Activated T-cell treated with anti-CD3 and anti-CD28 coated beads, Interleukin-2, amount 50 U/mL, for 1 hour (primary cell): ENCODE results near the gene HTD2.

Experiments
- DNase-seq: peaks from one replicate; pipeline ENCODE4 v3.0.0-alpha.2; 2020

Gene HTD2

GRCh38 chr3:58293516-58293915, 12.8 kb upstream of the HTD2 start:
- no peak for DNase-seq

- no peak for DNase-seq
Observed at GRCh38 chr3:58296269-58296668, 10.1 kb upstream of the HTD2 start.

GRCh38 chr3:58296843-58297242, 9.5 kb upstream of the HTD2 start:
- DNase-seq = no peak

- no peak for DNase-seq
Observed at GRCh38 chr3:58298190-58298589, 8.1 kb upstream of the HTD2 start.

- DNase-seq = no peak
Observed at GRCh38 chr3:58299075-58299474, 7.2 kb upstream of the HTD2 start.

- DNase-seq = no peak
Observed at GRCh38 chr3:58299839-58300516, 6.3 kb upstream of the HTD2 start.

- DNase-seq = peak; percentile 22
Observed at GRCh38 chr3:58307639-58308215, 1.4 kb downstream of the HTD2 start.

GRCh38 chr3:58308728-58309127, 2.4 kb downstream of the HTD2 start:
- DNase-seq = no peak

- DNase-seq = no peak
Observed at GRCh38 chr3:58317811-58318210, 11.5 kb downstream of the HTD2 start.

GRCh38 chr3:58321791-58322190, 15.5 kb downstream of the HTD2 start:
- no peak for DNase-seq

GRCh38 chr3:58322793-58323192, 16.5 kb downstream of the HTD2 start:
- no peak for DNase-seq

GRCh38 chr3:58323529-58324390, 17.4 kb downstream of the HTD2 start:
- DNase-seq = no peak

- no peak for DNase-seq
Observed at GRCh38 chr3:58324391-58325390, 18.4 kb downstream of the HTD2 start.

GRCh38 chr3:58325525-58325992, 19.2 kb downstream of the HTD2 start:
- DNase-seq = no peak

GRCh38 chr3:58326267-58326900, 20.1 kb downstream of the HTD2 start:
- no peak for DNase-seq

- DNase-seq = no peak
Observed at GRCh38 chr3:58329150-58329921, 23.0 kb downstream of the HTD2 start.

GRCh38 chr3:58329922-58330413, 23.6 kb downstream of the HTD2 start:
- no peak for DNase-seq

GRCh38 chr3:58331593-58332152, 25.4 kb downstream of the HTD2 start:
- DNase-seq = no peak

GRCh38 chr3:58332575-58333188, 26.4 kb downstream of the HTD2 start, which contains the start of gene PXK:
Gene PXK, plus strand, starts transcription at chr3:58332892. Its CDS starts 97 bp downstream, at chr3:58332989.
- DNase-seq = peak; percentile 84
